DMS53 (cell line): Measurements from ENCODE around the gene PPP1R37.
"Not testable (repeated sequence)": the region's sequence is repeated elsewhere in the genome, so short reads cannot be mapped to it uniquely, and the experiment has no call there.

Experiments used
- DNase-seq: peaks from one replicate; lab custom pipeline; 2025; lab: John Stamatoyannopoulos, UW

Gene PPP1R37

DNA sequence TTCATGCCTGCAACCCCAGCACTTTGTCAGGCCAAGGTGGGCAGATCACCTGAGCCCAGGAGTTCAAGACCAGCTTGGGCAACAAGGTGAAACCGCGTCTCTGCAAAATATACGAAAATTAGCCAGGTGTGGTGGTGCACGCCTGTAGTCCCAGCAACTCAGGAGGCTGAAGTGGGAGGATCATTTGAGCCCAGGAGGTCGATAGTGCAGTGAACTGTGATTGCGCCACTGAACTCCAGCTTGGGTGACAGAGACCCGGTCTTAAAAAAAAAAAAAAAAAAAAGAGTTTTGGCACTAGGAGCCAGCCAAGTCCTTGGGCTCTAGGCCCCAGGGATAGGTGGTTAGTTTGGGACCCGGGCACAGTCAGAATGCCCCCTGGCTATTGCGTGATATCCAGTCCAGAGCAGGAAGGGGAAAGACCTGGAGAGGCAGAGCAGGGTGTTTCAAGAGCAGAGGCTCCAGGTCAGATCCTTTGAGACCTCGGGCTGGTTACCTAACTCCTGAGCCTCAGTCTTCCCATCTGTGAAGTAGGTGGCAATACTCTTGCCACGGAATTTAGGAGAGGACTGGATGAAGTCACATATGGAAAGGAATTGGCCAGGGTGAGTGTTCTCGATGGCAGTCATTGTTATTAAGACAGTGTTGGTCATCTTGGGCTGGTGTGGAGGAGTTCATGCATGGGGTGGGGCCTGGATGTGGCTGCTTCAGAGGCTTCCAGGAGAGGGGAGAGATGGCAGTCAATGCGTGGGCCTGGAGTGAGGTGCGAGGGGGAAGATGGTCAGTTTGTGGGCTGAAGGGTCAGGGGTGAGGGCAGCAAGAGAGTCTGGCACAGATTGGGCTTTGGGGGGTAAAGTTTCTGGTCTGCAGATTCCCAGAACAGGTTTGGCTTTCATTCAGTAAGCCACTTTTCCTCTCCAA is 2.8 kb downstream of the PPP1R37 start:
- DNase-seq: no peak

DNA sequence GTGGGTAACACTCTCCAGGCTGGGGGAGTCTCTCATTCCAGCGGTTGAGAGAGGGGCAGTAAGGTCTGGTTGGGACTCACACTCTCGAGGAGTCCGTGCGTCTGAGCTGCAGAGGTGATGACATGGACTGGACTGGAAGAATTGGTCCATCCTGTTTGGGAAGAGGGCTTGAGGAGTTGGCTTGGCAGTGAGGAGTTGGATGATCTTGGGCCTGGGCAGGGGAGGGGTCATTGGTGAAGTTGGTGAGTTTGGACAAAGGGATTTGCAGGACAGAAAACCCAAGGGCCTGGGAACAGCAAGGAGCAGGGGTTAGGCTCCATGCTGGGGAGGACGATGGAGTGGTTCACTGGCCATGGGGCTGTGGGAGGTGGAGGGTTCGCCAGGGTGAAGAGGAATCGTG is 3.7 kb downstream of the PPP1R37 start:
- no peak for DNase-seq

- DNase-seq: no peak
These were observed 4.4 kb downstream of the PPP1R37 start for GRCh38 chr19:45097450-45097775.

DNA sequence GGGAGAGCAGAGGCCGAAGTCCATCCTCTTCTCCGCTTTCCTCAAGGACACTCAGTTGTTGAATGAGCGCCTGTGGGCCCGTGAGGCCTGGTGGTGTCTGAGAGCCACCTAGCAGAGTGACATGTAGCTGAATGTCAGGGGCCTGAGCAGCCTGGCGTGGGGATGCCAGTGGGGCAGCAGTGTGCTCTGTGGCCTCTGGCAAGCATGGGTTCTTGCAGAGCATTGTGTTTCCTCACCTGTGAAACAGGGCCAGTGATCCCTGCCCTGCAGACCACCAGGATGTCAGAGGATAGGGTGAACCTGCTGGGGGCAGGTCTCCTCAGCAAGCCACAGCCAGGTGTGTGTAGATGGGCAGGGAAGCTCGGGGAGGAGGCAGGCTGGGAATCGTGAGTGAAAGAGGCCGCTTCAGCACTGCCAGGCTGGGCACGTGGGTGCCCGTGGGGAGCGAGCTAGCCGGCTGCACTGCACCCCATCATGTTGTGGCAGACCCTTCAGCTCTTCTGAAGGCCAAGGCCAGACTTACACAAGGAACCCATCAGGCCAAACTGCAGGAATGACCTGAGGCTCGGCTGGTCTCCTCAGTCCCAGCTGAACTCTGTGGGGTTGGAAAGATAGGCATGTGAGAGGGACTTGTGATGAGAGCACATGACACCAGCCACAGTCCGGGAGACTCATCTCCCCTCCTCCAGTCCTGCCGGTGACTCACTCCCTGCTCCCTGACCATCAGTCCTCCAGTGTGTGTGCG is 5.0 kb downstream of the PPP1R37 start:
- DNase-seq: peak; percentile 64

- no peak for DNase-seq
These were observed 5.8 kb downstream of the PPP1R37 start for GRCh38 chr19:45098521-45099466.

DNA sequence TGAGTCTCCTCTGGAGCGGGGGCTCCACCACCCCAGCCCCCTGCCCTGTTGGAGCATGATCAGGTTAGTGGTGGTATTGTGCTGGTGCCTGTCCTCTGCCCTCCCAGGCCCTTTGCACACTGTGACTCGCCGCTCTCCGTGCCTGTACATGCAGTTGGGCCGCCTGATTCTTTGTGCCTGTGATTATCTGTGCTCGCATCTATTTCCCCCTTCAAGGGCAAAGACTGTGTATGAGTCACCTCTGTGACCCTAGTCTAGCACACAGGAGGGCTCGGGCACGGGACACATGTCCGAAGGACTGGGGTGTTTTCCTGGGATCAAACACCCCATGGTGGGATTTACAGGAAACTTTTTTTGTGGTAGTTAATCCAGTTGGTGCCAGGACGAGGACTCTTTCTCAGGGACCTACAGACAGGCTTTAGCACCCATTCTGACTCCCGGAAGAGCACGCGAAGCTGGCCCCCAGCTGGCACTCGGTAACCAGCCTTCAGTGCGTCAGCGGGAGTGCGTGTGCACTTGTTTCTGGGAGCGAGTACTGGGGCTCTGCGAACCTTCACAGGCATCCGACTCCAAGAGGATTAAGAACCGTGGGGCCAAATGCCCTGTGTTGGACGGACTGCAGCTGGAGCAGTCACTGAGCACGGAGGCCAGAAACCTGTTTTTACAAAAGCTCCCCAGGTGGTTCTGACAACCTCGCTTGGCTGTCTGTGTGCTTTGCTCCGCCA is 6.7 kb downstream of the PPP1R37 start:
- no peak for DNase-seq

- DNase-seq: no peak
These were observed 7.2 kb downstream of the PPP1R37 start for GRCh38 chr19:45100201-45100600.

- no peak for DNase-seq
These were observed 7.9 kb downstream of the PPP1R37 start for GRCh38 chr19:45100846-45101252.

- no peak for DNase-seq
These were observed 8.8 kb downstream of the PPP1R37 start for GRCh38 chr19:45101806-45102205.

DNA sequence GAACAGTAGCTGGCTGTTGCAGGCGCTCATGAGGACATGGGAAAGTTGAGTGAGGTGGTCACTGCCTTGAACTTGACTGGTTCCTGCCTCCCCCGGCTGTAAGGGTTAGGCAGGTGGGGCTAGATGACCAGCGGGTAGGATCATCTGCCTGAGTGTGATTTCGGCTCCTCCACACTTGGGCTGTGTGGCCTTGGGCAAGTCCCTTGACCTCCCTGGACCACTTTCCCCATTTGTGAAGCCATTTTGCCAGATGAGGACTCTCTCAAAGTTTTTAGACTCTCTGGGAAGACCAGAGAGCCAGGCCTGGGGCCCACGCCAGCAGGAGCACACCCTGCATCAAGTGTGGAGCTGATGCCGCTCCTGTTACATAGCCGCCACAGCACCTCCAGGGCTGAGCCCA is 9.5 kb downstream of the PPP1R37 start:
- DNase-seq: no peak

DNA sequence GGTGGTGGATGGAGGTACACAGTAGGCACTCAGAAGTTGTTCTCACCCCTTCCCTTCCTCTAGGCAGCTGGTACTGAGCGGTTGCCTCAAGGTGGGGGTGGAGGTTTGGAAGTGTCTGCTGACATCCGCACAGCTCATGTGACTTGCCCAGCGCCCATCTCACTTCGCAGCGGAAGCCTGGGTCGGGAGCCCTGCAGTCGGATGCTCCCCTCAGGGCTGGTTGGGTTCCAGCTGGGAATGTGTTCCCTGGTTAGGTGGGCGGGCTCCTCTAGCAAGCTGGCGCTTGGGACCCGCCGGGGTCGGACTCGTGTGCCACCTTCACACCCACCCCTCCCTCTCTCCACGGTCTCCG is 10.2 kb downstream of the PPP1R37 start:
- no peak for DNase-seq

GRCh38 chr19:45103508-45104319 is 10.7 kb downstream of the PPP1R37 start:
- peak; percentile 44 for DNase-seq

DNA sequence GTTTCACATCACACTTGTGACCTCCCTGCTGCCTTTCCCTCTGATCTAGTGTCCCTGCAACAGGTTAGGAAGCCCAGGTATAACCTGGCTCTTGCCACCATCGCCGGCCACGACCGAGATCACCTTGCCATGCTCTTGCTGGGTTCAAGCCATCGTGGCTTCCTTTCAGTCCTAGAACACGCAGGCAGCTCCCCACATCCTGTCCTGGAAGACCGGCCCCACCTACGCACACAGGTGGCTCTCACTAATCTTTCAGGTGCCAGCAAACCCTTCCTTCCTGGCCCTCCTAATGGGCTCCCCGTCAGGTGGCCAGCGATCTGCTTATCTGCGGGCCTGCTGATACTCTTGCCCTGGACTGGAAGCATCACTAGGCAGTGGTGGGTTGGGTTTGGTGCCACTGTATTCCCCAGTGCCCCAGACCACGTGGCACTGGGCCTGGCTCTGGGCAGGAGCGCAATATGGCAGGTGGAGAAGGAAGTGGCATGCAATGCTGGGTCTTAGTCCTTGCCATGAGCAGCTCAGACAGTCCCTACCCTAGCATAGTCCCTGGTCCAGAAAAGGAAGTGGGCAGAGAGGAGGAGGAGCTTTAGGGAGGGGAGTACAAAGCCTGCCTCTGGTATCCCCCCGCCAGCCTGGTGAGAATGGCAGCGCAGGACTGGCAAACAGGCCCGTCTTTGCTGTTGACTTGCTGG is 11.8 kb downstream of the PPP1R37 start:
- DNase-seq: no peak

GRCh38 chr19:45106363-45106762 is 13.4 kb downstream of the PPP1R37 start:
- DNase-seq: not testable (repeated sequence)

GRCh38 chr19:45107621-45108150 is 14.7 kb downstream of the PPP1R37 start:
- no peak for DNase-seq

DNA sequence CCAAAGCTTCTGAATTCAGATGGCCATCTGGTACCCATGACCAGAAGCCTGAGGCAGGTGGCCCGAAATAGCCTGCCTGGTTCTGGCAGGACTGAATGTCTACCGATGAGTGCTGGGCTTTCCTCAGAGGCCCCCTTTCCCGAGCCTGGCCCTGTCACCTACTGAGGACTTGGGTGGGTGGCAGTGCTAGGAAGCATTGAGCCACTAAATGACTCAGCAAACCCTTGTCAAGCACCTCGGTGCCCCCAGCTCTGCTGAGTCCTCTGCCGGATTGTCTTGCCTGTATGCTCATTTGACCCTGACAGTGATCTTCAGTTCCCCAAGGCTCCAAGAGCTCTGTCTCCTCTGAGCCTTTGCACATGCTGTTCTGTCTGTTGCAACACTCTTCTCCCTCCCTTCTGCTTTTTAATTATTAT is 17.9 kb downstream of the PPP1R37 start:
- no peak for DNase-seq

DNA sequence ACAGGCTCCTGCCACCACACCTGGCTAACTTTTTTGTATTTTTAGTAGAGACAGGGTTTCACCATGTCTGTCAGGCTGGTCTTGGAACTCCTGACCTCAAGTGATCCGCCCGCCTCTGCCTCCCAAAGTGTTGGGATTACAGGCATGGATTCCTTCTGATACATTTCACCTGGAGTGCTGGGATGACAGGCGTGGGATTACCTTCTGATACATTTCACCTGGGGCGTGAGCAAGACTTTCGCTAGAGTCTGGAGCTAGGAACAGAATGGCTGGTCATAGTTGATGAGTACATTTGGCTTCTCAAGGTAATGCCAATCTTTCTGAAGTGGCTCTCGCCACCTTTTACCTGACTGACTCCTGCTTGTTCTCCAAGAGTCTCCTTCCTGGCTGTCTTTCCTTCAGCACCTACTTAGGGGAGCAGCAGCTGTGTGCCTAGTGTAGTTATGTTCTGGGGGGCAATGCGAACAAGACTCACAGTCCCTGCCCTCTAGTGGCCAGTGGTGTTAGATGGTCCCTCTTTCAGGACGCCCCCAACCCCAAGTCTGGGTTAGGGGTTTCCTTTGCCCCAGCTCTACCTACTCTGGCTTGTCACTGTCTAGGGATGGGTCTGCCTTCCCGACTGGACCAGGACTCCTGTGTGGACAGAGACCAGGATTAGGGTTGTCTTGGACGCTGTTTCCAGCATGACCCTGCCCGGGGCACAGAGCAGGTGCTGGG is 19.3 kb downstream of the PPP1R37 start:
- no peak for DNase-seq

DNA sequence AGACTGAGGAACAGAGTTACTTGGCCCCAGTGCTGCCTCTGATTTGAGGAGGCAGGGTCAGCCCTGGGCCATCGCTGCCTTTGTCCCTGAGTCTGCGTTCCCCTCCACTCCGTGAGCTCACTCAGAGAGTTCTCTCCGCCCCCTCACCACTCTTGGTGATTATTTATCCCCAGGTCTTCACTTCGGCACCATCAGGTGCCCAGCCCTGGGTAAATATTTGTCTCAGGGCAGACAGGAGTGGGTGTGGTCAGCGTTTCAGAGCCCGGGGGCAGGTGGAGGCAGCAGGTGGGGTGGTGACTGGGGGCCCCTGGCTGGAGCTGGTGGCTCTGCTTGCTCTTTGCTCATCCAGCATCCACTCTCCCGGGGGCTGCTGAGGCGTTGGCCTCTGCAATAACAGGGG is 20.6 kb downstream of the PPP1R37 start:
- peak; percentile 90 for DNase-seq

GRCh38 chr19:45114116-45114515 is 21.1 kb downstream of the PPP1R37 start:
- no peak for DNase-seq
